Measurements from ENCODE around the gene MRPL30.
"Not testable (repeated sequence)": the region's sequence is repeated elsewhere in the genome, so short reads cannot be mapped to it uniquely, and the experiment has no call there.

- TF ChIP-seq CTCF, POLR2A (IDR thresholded peaks at IDR 0.05): not testable (repeated sequence)
Measured at GRCh38 chr2:99192364-99192763, 11.4 kb downstream of the MRPL30 start.

Measured in adrenal gland (tissue), 5 donors.